ENCODE data around the gene TMEM33.
A peak's percentile ranks its signal among the peaks of the same experiment; 100 is the strongest.

Gene TMEM33

GRCh38 chr4:41940834-41941233 is 5.6 kb downstream of the TMEM33 start:
- DNase-seq, result no peak

- no peak for DNase-seq
Measured at GRCh38 chr4:41943506-41943905, 8.3 kb downstream of the TMEM33 start.

- no peak for DNase-seq
Measured at GRCh38 chr4:41944089-41944488, 8.9 kb downstream of the TMEM33 start.

GRCh38 chr4:41949531-41949930 is 14.3 kb downstream of the TMEM33 start:
- no peak for DNase-seq

GRCh38 chr4:41957634-41958033 is 22.4 kb downstream of the TMEM33 start:
- DNase-seq, result no peak

GRCh38 chr4:41963105-41963504 is 27.9 kb downstream of the TMEM33 start:
- no peak for DNase-seq

GRCh38 chr4:41964401-41964800 is 29.2 kb downstream of the TMEM33 start:
- no peak for DNase-seq

GRCh38 chr4:41967392-41967791 is 32.2 kb downstream of the TMEM33 start:
- no peak for DNase-seq

GRCh38 chr4:41969671-41970070 is 34.4 kb downstream of the TMEM33 start:
- DNase-seq, result no peak

GRCh38 chr4:41975341-41975740 is 40.1 kb downstream of the TMEM33 start:
- DNase-seq, result no peak

- no peak for DNase-seq
Measured at GRCh38 chr4:41976775-41977516, 41.7 kb downstream of the TMEM33 start.

- DNase-seq, result no peak
Measured at GRCh38 chr4:41977709-41978108, 42.5 kb downstream of the TMEM33 start.

- no peak for DNase-seq
Measured at GRCh38 chr4:41981456-41981855, 46.2 kb downstream of the TMEM33 start, which contains the start of gene DCAF4L1. Gene DCAF4L1, plus strand, starts transcription at chr4:41981756. Its CDS starts 37 bp downstream, at chr4:41981793.

GRCh38 chr4:41982716-41983115 is 47.5 kb downstream of the TMEM33 start:
- no peak for DNase-seq

- no peak for DNase-seq
Measured at GRCh38 chr4:41985151-41985550, 49.9 kb downstream of the TMEM33 start.

GRCh38 chr4:41989994-41990364 is 54.8 kb downstream of the TMEM33 start:
- no peak for DNase-seq

- DNase-seq, result peak; percentile 88
Measured at GRCh38 chr4:41990365-41991111, 55.3 kb downstream of the TMEM33 start, which contains the start of gene SLC30A9. Gene SLC30A9, plus strand, starts transcription at chr4:41990530. Its CDS starts 122 bp downstream, at chr4:41990652.

GRCh38 chr4:41991916-41992767 is 56.9 kb downstream of the TMEM33 start:
- DNase-seq, result no peak

- DNase-seq, result no peak
Measured at GRCh38 chr4:41992967-41993857, 58.0 kb downstream of the TMEM33 start.

GRCh38 chr4:41994461-41994985 is 59.3 kb downstream of the TMEM33 start:
- DNase-seq, result no peak

- DNase-seq, result no peak
Measured at GRCh38 chr4:41998019-41998418, 62.8 kb downstream of the TMEM33 start.

GRCh38 chr4:41999321-41999720 is 64.1 kb downstream of the TMEM33 start:
- DNase-seq, result no peak

Measured in NK-92 treated with Interleukin-12 subunit alpha and Interleukin-12 subunit beta, amount 100 ng/mL, for 24 hours (cell line).